ENCODE data around the gene CPM.

- TF ChIP-seq CTCF (IDR thresholded peaks at IDR 0.05 in 2 of 3, conservative IDR thresholded peaks at IDR 0.05 in 1 of 3; ENCODE audit: control insufficient read depth in 2 of 3, extremely low read depth in 1 of 3, insufficient read depth in 1 of 3, low read depth in 3 of 3, low read length in 3 of 3) (no peak), NR2C2 (IDR thresholded peaks at IDR 0.05; ENCODE audit: borderline replicate concordance, control insufficient read depth, insufficient read length, low read depth) (no peak), SUZ12 (IDR thresholded peaks at IDR 0.05; ENCODE audit: unreplicated experiment) (no peak), JUNB (IDR thresholded peaks at IDR 0.05) (no peak), WRNIP1 (IDR thresholded peaks at IDR 0.05; ENCODE audit: borderline replicate concordance, low read depth, low read length) (no peak), BCLAF1 (IDR thresholded peaks at IDR 0.05) (no peak)
- TF ChIP-seq, protein P1, sequence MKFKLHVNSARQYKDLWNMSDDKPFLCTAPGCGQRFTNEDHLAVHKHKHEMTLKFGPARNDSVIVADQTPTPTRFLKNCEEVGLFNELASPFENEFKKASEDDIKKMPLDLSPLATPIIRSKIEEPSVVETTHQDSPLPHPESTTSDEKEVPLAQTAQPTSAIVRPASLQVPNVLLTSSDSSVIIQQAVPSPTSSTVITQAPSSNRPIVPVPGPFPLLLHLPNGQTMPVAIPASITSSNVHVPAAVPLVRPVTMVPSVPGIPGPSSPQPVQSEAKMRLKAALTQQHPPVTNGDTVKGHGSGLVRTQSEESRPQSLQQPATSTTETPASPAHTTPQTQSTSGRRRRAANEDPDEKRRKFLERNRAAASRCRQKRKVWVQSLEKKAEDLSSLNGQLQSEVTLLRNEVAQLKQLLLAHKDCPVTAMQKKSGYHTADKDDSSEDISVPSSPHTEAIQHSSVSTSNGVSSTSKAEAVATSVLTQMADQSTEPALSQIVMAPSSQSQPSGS (IDR thresholded peaks at IDR 0.05; ENCODE audit: low read length), result no peak
- TF ChIP-seq, protein P2, sequence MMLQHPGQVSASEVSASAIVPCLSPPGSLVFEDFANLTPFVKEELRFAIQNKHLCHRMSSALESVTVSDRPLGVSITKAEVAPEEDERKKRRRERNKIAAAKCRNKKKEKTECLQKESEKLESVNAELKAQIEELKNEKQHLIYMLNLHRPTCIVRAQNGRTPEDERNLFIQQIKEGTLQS (IDR thresholded peaks at IDR 0.05; ENCODE audit: borderline replicate concordance, extremely low read depth, low read depth, low read length), result no peak
Measured at GRCh38 chr12:68866950-68867349, 66.0 kb downstream of the CPM start.

Data from GM12878 (cell line).